Amniotic epithelial cell (primary cell): ENCODE data around the gene MSI2.

Experiments
- DNase-seq: peaks from one replicate; pipeline ENCODE4 v3.0.0-alpha.2; 2010; ENCODE audit warnings: low read depth

Gene MSI2

GRCh38 chr17:57343717-57344116 is 87.4 kb downstream of the MSI2 start:
- peak; percentile 25 for DNase-seq

- DNase-seq: no peak
Observed at GRCh38 chr17:57344261-57344660, 87.9 kb downstream of the MSI2 start.

GRCh38 chr17:57349541-57350247 is 93.4 kb downstream of the MSI2 start:
- DNase-seq: peak; percentile 64

DNA sequence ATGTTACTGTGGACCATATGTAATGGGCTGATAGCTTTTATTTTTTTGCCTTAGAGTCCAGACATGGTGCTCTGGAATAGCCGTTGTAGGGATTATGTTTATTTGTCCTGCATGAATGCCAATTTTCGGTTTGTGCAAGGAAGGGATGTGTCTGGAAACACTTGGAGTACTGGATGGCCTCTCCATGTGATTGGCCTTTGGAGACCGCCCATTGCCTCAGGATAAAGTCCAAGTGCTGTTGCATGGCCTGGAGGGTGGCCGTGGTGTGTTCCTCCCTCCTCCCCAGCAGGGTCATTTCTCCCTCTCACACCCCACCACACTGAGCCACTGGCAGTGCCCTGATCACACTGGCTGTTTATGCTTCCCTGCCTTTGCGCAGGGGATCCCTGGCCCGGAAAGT is 93.9 kb downstream of the MSI2 start:
- DNase-seq: no peak

DNA sequence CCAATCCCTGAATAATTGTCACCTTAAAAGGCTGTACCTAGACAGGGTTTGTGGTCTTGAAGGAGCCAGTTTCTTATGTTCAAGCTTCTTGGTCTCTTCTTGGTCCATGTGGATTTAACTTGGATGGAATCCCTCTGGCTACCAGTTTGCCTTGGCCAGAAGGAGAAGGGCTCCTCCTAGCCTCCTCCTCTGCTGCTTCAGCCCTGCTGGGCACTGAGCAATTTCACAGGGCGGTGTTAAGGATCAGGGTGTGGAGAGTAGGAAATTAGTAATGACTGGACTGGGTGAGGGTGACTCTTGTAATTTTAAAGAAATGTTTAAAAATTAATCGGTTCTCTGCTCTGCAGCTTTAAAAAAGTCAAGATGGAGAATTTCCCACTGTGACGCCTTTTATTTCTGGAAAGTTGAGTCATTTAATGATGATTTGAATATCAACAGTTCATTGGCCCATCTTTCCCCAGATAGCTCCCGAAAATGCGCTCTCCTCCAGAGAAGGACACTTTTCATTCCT is 96.4 kb downstream of the MSI2 start:
- no peak for DNase-seq

DNA sequence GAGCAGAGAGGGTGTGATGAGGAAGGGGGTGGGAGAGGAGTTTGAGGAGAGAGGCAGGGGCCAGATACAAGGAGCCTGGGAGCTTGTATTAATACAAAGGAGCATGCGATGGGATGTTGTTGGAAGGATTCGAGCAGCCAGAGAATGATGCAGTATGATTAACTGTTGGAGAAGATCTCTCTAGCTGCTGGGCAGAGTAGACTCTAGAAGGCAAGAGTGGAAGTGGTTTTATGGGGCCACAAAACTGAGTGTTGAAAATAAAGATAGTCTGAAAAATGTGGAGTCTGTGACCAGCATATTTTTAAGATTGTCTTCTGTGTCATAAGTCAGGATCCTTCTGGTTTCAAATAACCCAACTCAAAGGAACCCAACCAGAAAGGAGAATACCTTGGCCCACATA is 98.3 kb downstream of the MSI2 start:
- DNase-seq: no peak

DNA sequence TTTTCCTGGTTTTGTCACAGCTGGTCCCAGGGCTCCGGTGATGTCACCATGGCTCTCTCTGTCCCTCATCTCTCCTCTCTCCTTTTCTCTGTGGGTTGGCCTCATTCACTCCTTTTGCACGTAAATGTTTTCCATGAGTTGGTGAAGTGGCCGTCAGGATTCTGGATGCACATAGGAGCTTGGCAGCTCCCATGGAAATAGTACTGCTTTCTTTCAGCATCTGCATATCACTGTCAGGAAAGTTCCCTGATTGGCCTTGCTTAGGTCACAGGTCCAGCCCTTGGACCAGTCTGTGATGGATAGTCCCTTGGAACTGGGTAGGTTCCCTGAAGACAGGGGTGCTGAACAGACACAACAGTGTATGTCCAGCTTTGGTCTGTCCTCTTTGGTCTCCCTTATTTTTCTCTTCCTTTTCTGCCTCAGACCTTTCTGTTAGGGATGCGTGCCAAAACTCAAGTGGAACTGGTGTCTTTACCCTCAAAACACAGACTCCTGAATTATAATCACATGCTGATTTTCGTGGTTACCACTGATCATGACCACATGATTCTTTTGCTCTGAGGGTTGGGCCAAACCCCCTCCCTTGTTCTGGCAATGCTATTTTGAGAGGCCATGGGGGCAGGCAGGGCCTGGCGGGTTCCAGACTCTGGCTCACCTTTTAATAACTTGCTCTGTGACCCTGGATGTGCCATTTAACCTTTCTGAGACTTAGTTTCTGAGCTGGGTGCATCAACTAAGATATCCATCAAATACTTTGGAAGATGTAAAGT is 99.0 kb downstream of the MSI2 start:
- no peak for DNase-seq

GRCh38 chr17:57356153-57356718 is 99.9 kb downstream of the MSI2 start:
- no peak for DNase-seq

DNA sequence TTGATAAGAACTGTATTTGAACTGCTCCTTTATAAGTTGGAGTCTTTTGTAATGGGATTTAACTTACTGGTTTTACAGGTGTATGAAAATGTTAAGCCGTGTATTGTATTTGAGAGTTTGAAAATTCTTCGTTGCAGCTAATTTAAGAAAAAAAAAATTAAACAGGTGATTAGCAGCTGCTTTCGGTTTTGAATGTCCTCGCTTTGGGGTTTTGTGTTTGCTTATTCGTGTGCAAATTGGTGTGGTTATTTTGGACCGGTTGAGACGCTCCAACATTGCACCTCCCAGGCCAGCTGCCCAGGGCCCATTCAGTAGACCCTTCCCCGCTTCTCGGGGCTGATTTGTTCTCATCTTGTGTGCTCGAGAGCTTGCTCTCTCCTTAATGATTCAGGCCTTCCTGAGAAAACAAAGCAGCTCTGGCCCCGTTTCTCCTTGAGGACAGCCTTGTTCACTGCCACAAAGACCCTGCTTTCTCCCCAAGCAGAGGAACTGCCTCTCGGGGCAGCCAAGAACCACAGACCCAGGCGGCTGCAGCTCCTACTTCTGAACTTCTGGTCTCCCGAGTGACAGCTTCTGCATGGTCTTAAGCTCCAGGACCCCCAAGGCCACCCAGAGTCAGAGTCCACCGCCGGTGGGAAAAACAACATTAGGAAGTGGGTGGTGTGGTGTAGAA is 100.5 kb downstream of the MSI2 start:
- DNase-seq: no peak

DNA sequence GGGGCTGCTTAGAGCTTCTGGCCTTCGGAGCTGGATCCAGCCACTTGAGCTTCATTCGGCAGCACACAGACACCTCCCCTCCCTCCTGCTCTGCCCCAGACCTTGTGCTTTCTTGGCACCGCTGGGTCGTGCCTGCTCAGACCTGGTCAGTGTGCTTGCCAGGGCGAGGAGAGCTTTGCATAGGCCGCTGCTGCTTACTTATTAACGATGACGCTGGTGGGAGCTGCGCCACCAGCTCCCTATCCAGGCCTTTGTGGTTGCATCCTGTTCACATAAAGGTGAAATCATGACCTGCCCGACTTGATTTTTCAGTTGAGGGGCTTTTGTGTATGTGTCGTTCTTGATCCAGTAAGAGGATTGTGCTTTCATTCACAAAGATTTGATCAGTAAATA is 101.1 kb downstream of the MSI2 start:
- no peak for DNase-seq

GRCh38 chr17:57357830-57358430 is 101.6 kb downstream of the MSI2 start:
- DNase-seq: no peak

- DNase-seq: no peak
Observed at GRCh38 chr17:57360266-57360665, 103.9 kb downstream of the MSI2 start.

- DNase-seq: no peak
Observed at GRCh38 chr17:57362797-57363556, 106.7 kb downstream of the MSI2 start.

DNA sequence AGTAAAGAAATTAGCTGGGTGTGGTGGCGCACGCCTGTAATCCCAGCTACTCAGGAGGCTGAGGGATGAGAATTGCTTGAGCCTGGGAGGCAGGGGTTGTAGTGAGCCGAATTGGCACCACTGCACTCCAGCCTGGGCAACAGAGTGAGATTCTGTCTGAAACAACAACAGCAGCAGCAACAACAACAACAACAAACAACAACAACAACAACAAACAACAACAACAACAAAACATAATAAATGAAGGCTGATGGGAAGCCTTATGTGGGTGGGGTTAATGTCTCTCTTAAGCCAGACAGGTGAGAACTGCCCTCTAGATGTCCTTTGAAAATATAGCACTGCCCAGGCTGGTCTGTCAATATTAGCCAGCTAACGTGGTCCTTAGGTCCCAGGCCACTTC is 107.3 kb downstream of the MSI2 start:
- no peak for DNase-seq

DNA sequence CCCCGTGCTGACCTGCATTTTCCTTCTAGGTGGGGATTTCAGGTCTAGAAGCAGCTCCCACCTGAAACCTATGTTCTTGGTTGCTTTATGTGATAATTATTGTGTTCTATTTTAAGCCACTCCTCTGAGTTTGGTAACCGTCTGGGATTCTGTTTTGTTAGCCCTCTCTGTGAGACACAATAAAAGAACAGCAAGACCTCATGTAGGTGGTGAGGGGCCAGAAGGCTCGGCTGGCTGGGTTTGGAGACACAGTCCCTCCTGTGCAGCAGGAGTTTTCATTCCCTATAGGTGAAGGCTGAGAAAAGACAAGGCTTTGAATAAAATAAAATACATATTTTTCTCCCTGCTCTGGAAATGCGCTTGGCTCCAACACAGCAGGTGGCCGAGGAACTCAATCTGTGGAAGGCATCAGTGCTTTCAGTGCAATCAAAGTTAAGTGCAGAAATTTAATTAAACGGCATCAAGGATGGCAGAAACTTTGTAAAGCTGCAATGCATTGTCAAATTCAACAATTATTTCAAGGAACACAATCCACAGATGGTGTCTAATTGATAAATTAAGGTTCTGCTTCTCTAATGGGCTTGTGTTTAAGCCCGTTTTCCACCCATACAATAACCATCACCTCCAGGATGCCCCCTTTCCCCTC is 107.8 kb downstream of the MSI2 start:
- DNase-seq: no peak

- peak; percentile 76 for DNase-seq
Observed at GRCh38 chr17:57365420-57365819, 109.1 kb downstream of the MSI2 start.

DNA sequence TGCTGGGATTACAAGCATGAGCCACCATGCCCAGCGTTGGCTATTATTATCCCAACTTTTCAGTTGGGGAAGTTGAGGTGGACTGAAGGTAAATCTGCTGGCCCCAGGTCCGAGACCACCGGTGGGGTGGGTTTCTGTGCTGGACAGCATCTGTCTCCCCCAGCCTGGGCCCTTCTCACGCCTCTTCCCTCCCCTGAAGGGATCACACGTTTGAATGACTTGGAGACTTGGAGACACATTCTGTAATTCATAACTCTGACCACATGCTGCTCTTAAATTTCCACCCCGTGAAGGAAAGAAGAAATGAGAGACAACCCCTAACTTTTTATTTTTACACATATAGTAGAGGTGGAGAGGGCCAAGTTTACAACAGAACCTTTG is 109.8 kb downstream of the MSI2 start:
- DNase-seq: no peak

- no peak for DNase-seq
Observed at GRCh38 chr17:57366558-57367351, 110.4 kb downstream of the MSI2 start.

GRCh38 chr17:57368637-57369336 is 112.5 kb downstream of the MSI2 start:
- DNase-seq: no peak
